ENCODE results near the gene SULT6B1. TPM values are rescaled to one million over a fixed set of nuclear protein-coding genes. Genes with fewer than 3 reads are reported as not detected.
"Not testable (repeated sequence)": the region's sequence is repeated elsewhere in the genome, so short reads cannot be mapped to it uniquely, and the experiment has no call there.

The SULT6B1 gene
- total RNA-seq, 2 donors from 2014 or later = not detected

DNA sequence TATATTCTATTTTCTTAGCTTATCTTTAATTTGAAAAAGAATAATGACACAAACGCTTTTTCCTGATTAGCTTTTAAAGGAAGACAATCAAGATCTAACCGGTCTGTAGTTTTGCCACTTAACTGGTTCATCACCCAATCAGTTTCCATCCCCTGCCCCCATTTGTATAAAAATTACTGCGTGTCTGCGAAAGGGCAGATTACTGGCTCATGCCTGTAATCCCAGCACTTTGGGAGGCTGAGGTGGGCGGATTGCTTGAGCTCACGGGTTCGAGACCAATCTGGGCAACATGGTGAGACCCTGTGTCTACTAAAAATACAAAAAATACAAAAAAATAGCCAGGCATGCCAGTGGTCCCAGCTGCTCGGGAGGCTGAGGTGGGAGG lies 10.2 kb upstream of the SULT6B1 start:
- no peak for DNase-seq
- no peak for ATAC-seq
- intact Hi-C loops (cut with DNase I, micrococcal nuclease) = no loop called here

- DNase-seq (peak; percentile 81 to 90), ATAC-seq (peak; percentile 91)
- intact Hi-C loops (cut with DNase I, micrococcal nuclease) = no loop called here
Observed at GRCh38 chr2:37196320-37197195, 8.1 kb upstream of the SULT6B1 start, which contains the start of gene CEBPZOS. Gene CEBPZOS (plus strand): TSS chr2:37196496. CDS start chr2:37199705, 3,209 bp downstream.

GRCh38 chr2:37195862-37196319 lies 7.4 kb upstream of the SULT6B1 start:
- intact Hi-C loops (cut with DNase I, micrococcal nuclease); ATAC-seq: not testable (repeated sequence)
- peak in 1 of 2 donors; percentile 21 for DNase-seq

DNA sequence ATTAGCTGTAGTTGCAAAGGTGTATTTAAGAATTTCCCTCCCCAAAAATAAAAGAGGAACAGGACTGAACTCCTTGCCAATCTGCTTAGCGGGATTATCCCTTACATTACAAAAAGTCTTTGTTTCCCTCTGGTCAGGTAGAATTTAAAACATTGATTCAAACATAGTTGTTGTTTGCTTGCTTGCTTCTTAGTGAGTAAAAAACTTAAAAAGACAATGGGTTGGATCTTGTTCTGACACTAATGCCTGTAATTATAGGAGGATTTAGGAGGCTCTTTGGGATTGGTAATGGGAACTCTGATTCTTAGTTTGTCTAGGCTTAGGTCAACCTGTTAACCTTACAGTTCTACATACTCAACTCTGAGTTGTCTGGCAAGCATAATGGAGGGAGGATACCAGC lies 4.1 kb upstream of the SULT6B1 start:
- intact Hi-C loops (cut with DNase I, micrococcal nuclease) = no loop called here
- DNase-seq (no peak), ATAC-seq (no peak)

DNA sequence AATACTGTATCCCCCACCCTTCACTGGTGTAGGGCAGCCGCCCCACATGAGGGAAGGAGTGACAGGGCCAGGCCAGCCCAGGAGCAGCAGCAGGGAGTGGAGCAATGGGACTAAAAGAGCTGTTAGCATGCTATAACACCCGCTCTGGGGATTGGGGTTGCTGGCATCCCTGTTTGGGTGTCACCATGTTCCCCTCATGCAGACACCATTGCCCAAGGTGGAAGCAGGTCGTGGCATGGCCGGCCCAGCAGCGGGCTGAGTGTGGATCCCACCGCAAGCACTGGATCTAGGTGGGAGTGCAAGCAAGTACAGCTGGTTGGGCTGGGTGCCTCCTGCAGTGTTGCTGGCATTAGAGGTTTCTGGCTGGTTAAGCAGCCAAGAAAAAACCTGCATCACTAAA lies 3.3 kb upstream of the SULT6B1 start:
- no peak for ATAC-seq
- intact Hi-C loops (cut with DNase I, micrococcal nuclease) = no loop called here

DNA sequence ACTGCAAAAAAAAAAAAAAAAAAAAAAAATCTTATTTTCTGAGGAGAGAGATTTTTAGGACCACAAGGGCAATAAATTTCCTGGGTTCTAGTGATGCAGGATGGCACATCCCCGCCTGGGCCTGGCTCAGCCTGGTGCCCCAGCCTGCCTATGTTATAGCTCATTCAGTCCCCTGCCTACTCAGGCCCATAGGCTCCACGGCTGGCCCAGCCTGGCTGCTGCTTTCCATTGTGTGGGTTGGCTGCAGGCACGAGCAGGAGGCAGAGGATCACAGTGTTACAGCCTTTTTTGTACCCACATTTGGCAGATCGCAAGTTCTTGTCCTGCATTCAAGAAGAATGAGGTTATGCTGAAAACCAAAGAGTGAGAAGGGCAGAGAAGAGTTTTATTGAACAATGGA lies 2.8 kb upstream of the SULT6B1 start:
- intact Hi-C loops (cut with DNase I, micrococcal nuclease) = no loop called here
- DNase-seq = no peak
- ATAC-seq = no peak

More for the DNA sequence above, 3.3 kb upstream of the SULT6B1 start:
- DNase-seq = no peak

GRCh38 chr2:37190290-37190689 lies 1.8 kb upstream of the SULT6B1 start:
- DNase-seq (no peak), ATAC-seq (no peak)
- intact Hi-C loops (cut with DNase I, micrococcal nuclease) = no loop called here

DNA sequence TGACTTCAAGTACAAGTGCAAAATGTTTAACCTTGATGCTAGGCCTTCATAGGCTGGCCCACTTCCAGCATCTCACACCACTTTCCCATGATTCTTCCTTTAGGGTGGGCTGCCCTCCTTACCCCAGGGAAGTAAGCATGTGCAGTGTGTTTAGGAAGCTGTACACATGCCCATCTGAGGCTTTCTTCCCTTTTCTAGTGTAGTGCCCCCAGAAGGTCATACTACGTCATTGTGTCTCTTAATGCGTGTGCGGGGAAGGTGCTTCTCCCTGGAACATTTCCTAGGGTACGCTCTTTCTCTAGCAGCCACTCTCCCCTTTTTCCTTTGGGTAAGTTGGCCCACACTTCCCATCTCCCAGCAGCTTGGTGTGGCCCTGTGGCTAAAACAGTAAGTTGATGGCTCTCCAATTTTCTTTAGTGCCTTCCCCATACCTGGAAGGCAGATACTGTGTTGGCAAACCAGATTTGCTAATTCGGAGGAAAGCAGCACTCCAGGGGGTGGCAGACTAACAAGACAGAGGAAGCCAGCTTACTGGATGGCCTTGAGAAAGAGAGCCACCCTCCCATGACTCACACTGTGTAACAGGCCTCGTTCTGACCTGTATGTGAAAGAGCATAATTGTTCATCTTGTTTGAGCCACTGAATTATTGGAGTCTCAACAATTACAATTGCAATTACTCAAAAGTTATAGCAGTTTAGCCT lies 1.1 kb upstream of the SULT6B1 start:
- DNase-seq = no peak
- peak; percentile 67 for ATAC-seq
- intact Hi-C loops (cut with DNase I, micrococcal nuclease) = no loop called here

DNA sequence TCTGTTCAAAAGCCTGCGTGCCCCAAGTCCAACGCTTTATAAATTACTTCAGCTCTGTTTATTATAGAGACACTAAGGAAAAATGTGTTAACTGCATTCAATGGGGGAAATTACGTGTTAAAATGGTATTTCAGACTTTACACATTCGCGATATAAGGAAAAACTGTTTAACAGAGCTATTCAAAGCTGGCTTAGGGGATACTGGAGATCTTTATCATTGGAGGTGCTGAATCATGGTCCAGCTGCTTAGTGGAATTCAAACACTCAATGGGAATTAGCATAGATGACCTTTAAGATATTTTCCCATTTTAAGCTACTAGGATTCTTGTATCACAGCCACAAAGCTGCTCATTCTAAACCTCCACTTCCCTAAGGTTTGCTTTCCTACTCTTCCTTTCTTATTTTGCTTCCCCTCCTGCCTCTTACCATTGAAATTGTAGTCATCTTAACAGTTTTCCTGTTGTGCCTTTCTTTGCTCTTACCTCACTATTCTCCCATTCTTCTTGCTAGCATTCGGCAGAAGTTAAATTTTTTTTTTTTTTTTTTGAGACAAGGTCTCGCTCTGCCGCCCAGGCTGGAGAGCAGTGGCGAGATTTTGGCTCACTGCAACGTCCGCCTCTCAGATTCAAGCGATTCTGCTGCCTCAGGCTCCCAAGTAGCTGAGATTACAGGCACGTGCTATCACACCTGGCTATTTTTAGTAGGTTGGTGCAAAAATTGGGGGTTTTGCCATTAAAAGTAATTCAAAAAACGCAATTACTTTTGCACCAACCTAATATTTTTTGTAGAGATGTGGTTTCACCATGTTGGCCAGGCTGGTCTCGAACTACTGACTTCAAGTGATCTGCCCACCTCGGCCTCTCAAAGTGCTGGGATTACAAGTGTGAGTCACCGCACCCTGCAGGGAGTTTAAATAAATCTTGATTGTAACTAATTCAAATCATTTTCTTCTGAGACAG lies 6.5 kb downstream of the SULT6B1 start:
- ATAC-seq = no peak
- intact Hi-C loops (cut with DNase I, micrococcal nuclease) = no loop called here
- no peak for DNase-seq

DNA sequence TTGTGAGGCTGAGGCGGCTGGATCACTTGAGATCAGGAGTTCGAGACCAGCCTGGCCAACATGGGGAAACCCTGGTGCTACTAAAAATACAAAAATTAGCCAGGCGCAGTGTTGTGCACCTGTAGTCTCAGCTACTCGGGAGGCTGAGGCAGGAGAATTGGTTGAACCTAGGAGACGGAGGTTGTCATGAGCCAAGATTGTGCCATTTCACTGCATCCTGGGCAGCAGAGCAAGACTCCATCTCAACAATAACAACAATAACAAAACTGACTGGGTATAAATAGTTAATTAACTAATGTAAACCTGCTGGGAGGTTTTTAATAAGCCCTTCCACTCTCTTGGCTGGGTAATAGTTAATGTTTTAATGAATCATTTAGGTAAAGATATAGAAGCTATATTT lies 7.8 kb downstream of the SULT6B1 start:
- intact Hi-C loops (cut with DNase I, micrococcal nuclease) = no loop called here
- DNase-seq (no peak), ATAC-seq (no peak)

- intact Hi-C loops (cut with DNase I, micrococcal nuclease) = no loop called here
- ATAC-seq (no peak), DNase-seq (no peak)
Observed at GRCh38 chr2:37180006-37180639, 8.3 kb downstream of the SULT6B1 start.

DNA sequence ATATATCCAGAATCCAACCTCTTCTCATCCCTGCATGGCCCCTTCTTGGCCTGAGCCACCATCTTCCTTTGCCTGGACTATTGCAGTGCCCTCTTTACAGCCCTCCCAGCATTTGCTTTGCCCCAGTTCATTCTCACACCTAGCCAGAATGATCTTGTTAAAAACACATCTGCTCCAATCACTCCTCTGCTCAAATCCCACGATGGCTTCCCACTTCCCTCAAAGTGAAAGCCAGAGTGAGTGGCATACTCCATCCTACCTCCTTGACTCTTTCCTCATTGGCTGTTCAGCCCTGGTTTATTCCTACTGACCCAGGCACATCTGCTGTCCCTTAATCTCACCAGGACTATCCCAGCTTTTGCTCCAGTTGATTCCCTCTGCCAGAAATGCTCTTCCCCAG lies 14.7 kb downstream of the SULT6B1 start:
- no peak for ATAC-seq
- intact Hi-C loops (cut with DNase I, micrococcal nuclease) = no loop called here

GRCh38 chr2:37171624-37171950 lies 16.9 kb downstream of the SULT6B1 start:
- ATAC-seq = no peak
- intact Hi-C loops (cut with DNase I, micrococcal nuclease) = no loop called here
- no peak for DNase-seq

More for the DNA sequence above, 14.7 kb downstream of the SULT6B1 start:
- DNase-seq = no peak

- DNase-seq (no peak), ATAC-seq (peak; percentile 81)
- intact Hi-C loops (cut with DNase I, micrococcal nuclease) = no loop called here
Observed at GRCh38 chr2:37168217-37168981, 20.1 kb downstream of the SULT6B1 start.

GRCh38 chr2:37167636-37168180 lies 20.8 kb downstream of the SULT6B1 start:
- DNase-seq = no peak
- intact Hi-C loops (cut with DNase I, micrococcal nuclease) = no loop called here
- ATAC-seq = peak; percentile 94

DNA sequence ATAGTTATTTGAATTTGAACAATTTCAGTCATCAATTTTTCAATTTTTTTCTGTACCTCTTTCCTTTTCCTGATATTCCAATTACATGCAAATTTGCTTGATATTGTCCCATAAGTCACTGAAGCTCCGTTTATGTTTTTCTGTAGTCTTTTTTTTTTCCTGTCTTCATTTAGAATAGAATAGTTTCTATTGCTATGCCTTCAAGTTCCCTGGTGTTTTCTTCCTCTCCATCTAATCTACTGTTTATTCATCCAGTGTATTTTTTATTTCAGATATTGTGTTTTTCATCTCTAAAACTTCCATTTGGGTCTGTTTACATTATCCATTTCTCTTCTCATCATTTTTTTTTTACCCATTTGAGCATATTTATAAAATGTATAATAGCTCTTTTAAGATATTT lies 23.7 kb downstream of the SULT6B1 start:
- no peak for DNase-seq
- intact Hi-C loops (cut with DNase I, micrococcal nuclease) = no loop called here
- ATAC-seq = no peak

- ATAC-seq (peak; percentile 93), DNase-seq (peak; percentile 89)
- intact Hi-C loops (cut with DNase I, micrococcal nuclease) = no loop called here
Observed at GRCh38 chr2:37156857-37157714, 31.4 kb downstream of the SULT6B1 start, which contains the start of gene EIF2AK2. Gene EIF2AK2 (minus strand): TSS chr2:37156980. CDS start chr2:37147806, 9,174 bp downstream.

Measured in left colon (tissue), 2 donors.